B cell (primary cell): Measurements from ENCODE around the gene ACTRT3.

ENCODE experiments used
- EZH2 ChIP-seq: IDR thresholded peaks from 2 replicates; pipeline ENCODE4 v1.6.1; 2012; ENCODE audit warnings: borderline replicate concordance, low read depth, mild to moderate bottlenecking, moderate library complexity, low read length; ENCODE audit not compliant: insufficient read depth, poor library complexity, severe bottlenecking
- TF ChIP-seq, protein P1 (sequence below): fragments of 200-600 bp; IDR thresholded peaks from one replicate; pipeline ENCODE4 v1.8.0; 2022; ENCODE audit warnings: antibody characterized with exemption, mild to moderate bottlenecking

DNA sequence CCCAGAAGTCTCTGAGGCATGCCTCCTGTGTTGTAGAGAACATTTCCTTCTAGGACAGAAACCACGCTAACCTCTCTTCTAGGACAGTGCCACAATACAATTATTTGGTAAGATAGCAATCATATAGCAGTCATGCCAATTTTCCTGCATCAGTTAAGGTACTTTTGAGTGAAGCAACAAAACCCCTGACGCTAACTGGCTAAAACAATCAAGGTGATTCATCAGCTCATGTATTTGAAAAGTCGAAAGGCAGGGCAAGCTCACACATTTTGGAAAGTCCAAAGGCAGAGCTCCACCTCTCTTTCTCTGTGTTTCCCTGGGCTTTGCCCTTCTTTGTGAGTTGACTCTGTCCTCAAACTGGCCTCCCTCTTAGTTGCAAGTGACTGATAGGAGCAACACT, 14.7 kb downstream of the ACTRT3 start:
- TF ChIP-seq, protein P1, sequence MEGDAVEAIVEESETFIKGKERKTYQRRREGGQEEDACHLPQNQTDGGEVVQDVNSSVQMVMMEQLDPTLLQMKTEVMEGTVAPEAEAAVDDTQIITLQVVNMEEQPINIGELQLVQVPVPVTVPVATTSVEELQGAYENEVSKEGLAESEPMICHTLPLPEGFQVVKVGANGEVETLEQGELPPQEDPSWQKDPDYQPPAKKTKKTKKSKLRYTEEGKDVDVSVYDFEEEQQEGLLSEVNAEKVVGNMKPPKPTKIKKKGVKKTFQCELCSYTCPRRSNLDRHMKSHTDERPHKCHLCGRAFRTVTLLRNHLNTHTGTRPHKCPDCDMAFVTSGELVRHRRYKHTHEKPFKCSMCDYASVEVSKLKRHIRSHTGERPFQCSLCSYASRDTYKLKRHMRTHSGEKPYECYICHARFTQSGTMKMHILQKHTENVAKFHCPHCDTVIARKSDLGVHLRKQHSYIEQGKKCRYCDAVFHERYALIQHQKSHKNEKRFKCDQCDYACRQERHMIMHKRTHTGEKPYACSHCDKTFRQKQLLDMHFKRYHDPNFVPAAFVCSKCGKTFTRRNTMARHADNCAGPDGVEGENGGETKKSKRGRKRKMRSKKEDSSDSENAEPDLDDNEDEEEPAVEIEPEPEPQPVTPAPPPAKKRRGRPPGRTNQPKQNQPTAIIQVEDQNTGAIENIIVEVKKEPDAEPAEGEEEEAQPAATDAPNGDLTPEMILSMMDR: no peak
- TF ChIP-seq EZH2: no peak
